Midbrain (tissue), 1 donor: ENCODE data around the gene CALML3.

Source experiments
- DNase-seq: peaks from one replicate; lab custom pipeline; 2025; lab: John Stamatoyannopoulos, UW

The CALML3 gene

DNA sequence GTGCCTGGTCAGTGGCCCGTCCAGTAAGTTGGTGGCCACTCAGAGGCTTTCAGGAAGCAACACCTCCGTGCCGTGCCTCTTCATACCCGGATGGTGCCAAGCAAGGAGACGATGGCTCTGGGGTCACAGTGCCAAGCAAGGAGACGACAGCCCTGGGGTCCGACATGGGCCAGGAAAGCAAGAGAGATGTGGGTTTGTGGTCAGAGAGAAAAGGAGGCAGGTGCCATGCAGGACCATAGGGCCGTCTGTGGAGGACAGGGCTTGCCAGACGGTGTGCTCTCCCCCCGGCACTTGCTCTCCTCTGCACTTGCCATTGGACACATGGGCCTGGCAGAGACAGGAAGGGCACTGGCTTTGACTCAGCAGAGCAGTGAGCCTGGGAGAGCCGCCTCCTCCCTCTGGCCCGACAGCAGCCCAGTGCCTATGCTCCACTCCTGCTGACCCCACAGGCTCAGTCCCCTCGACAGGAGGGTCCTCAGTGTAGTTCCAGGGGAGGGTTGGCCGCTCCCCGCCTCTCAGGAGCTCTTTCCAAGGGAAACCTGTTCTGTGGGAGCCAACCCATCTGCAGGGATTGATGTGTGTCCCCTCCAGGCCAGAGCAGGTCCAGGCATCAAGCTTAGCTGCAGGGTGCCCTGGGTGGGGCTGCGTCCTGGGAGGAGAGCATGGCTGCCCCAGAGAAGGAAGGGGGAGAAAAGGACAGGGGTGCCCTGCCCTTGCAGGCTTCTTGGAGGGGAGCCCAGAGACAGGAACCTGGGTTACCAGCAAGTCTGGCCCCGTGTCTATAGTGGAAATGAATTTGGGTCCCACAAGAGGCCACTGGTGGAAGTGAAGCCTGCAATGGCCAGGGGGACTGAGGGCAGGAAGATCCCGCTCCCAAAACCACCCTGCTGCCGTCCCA, 17.8 kb upstream of the CALML3 start:
- no peak for DNase-seq

DNA sequence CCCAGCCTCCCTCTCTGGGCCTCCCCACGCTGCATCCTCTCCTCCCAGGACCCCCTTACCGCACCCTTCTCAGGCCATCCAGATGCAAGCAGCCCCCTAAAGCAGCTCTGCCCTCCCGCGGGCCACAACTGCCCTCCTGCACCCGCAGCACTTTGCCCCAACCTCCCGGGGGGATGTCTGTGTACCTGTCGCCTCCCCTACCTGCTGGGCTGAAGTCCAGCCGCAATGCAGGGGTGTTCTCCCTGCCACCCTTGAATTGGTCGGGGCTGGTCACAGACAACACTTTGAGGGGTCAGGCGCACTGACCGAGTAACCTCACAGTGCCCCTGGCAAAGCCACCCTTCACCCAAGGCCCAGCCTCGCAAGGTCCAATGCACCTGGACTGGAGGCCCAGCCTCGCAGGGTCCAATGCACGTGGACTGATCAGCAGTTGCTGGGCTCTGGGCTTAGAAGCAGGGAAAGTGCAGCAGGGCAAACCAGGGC, 17.1 kb upstream of the CALML3 start:
- DNase-seq: no peak

- DNase-seq: no peak
These were observed 16.6 kb upstream of the CALML3 start for GRCh38 chr10:5508161-5508604.

DNA sequence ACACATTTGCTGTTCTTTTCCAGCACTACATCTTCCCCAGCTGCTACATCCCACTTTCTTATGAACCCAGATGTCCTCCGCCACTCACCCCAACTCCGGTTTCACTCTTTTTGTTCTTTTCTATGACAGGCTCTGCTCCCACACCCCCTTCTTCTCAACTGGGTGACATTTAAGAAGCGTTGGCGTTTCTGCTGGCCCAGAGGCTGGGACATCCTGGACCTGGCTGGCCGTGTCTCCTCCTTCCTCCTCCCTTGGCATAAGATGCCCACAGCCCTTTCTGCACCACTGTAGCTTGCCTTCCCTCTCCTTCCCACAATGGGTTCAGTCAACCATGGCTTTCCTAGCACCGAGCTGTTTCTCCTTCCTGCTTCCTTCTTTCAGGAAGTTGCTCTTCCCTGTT, 16.0 kb upstream of the CALML3 start:
- no peak for DNase-seq

DNA sequence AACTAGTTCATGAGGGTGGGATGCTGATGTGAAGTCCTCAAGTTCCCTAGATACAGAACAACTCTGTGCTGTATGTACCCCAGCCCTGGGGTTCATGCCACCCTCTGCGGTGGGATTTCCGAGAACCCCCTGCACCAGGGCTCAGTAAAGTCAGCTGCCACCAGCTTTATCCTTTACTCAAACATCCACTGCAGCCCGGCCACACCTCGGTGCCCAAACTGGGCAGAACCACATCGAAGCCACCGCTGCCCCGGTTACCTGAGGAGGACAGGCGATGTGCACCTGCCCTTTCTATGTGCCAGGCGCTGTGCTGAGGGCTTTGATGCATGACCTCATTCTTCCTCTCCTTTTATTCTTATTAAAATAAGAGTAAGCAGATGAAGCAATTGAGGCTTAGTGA, 15.5 kb upstream of the CALML3 start:
- DNase-seq: no peak

DNA sequence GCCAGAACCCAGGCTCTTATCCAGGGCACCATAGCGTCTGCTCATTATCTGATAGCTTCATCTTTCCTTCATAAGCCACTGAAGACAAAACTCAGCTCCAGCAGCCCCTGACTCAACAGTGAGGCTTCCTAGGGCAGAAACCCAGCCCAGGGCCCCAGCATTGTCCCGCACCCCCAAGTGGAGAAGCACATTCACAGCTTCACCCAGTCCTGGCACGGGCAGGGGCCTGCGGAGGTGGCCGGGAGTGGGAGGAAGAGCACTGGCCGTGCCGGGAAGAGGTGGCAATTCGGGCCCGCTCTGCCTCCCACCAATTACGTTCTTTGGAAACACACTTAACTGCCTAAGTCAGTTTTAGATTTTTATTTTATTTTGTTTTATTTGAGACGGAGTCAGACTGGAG, 15.1 kb upstream of the CALML3 start:
- no peak for DNase-seq

DNA sequence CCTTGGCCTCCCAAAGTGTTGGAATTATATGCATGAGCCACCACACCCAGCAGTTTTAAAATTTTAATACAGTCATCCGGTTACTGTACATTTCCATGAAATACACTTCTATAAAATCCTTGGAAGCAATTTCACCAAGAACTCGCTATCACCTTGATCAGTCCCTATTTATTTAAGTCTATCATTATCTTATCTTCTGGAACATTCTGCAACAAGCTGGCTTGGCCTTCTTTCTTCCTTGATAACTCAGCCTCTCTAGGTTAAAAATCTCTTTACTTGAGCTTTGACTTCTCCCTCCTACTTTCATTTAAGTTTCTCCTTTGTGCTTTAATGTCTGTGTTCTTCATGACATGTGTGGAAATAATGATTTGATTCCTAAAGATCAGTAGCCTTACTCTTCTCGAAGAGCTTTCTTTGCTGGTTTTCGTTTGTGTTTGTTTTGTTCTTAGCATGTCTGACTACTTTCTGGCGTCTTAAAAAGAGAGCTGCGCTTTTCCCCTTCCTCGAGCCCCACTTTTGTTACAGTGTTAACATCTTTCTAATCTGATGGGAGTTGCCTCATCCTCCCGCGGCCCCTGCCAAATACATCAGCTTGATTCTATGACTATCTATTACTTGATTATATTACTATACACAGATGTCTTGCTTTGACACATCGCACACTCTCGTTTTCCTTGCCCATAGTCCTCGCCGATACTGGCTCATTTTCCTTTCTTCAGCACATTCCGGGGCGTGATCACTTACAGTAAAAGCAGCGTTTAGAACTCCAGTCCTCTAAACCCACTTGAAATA, 14.3 kb upstream of the CALML3 start:
- DNase-seq: no peak

GRCh38 chr10:5511231-5511884, 13.4 kb upstream of the CALML3 start:
- no peak for DNase-seq

DNA sequence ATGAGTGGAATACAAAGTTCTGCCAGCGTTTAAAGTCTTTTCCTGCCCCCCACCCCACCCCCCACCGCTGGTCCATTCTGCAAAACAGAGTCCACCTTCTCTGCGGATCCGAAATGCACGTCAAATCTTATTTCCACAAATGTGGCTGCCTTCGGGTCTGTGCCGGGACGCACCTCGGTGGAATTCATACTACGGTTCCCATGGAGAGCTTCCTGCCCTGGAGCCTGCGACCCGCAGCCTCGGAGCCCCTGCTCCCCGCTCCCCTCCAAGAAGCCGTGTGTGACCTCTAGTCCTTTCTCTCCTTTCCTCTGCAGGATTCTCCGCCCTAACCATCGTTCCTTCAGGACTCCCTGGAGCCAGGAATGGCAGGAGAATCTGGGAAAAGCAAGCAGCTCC, 12.9 kb upstream of the CALML3 start:
- no peak for DNase-seq

- no peak for DNase-seq
These were observed 12.4 kb upstream of the CALML3 start for GRCh38 chr10:5512331-5512730.

- DNase-seq: no peak
These were observed 11.7 kb upstream of the CALML3 start for GRCh38 chr10:5512881-5513612.

GRCh38 chr10:5514226-5514850, 10.4 kb upstream of the CALML3 start:
- DNase-seq: no peak

- DNase-seq: no peak
These were observed 8.6 kb upstream of the CALML3 start for GRCh38 chr10:5515948-5516761.

GRCh38 chr10:5517546-5517945, 7.2 kb upstream of the CALML3 start:
- DNase-seq: no peak

DNA sequence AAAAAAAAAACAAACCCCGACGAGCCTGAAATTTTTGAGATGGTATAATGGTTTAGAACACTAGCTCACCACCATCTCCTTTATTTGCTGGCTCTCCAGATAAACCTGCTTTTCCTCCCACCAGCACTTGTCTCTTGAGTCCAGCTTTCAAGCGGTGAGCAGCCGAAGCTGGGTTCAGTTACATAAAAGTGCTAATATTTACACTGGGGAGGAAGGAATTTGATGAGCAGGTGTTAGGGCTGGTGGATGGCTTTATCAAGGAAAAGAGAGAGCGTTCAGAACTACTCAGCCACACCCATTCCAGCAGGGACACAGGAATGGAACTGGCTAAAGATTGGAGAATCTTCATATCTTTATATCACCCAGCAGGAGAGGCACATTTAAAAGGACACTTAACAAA, 6.6 kb upstream of the CALML3 start:
- DNase-seq: no peak

DNA sequence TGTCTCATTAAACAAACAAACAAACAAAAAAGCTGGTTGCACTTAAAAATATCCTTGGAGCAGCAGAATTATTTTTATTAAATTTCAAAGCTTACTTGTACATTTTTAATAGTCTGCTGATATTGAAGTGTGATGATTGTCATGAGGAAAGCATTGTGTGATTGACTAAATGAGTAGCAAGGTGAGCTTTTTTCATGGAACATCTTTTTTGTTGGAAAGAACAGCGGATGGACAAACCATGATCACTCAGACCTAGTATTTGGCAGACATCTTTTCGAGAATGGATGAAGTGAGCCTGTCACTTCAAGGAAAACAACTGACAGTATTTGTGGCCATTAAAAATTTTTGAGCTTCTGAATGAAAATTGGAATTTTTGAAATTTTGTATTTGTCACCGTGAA, 5.7 kb upstream of the CALML3 start:
- DNase-seq: no peak

- DNase-seq: no peak
These were observed 1.7 kb upstream of the CALML3 start for GRCh38 chr10:5522913-5523560.

DNA sequence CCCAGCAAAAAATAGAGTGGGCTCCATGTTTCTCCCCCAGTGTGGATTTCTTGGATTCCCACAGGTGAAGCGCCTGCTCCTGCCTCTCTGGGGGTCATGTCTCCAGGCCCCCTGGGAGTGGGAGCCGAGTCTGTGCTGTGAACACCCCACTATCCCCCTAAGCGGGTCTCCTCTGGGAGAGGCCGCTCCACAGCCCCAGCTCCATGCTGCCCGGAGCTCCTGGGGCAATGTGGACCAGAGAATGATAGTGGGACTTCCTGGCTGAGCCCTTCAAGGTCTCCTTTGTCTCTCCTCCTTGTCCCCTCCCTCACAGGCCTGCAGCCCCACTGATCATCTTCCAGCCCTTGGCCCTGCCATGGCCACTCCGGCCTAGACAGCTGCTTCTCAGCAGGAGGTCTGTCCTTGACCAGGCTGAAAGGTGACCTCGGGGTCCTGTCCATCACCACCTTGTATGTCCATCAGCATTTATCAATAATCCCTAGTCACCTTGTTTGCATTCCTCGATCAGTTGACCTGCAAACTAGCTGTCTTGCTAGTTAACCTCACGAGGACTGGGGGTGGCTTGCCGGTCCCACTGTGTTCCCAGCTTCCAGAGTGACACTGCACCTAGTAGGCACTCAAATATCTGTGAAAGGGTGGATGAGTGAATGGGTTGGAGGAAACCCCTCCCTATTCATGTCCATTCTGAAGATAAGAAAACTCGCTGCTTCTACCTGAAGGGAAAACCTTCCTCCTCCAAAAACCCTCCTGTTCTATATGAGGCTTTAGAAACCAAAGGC, 776 bp upstream of the CALML3 start:
- no peak for DNase-seq
